Activated T-cell treated with anti-CD3 and anti-CD28 coated beads for 48 hours (primary cell): Measurements from ENCODE around the gene MASP2.
"Not testable (repeated sequence)": the region's sequence is repeated elsewhere in the genome, so short reads cannot be mapped to it uniquely, and the experiment has no call there.

Experiments used
- DNase-seq: peaks from one replicate; pipeline ENCODE4 v3.0.0-alpha.2; 2020; ENCODE audit warnings: low read depth

Gene MASP2

GRCh38 chr1:11058595-11059154 lies 11.6 kb upstream of the MASP2 start:
- no peak for DNase-seq

GRCh38 chr1:11058026-11058425 lies 11.0 kb upstream of the MASP2 start:
- no peak for DNase-seq

- no peak for DNase-seq
These were observed 10.4 kb upstream of the MASP2 start for GRCh38 chr1:11057477-11057876.

- no peak for DNase-seq
These were observed 9.5 kb upstream of the MASP2 start for GRCh38 chr1:11056504-11056903.

- no peak for DNase-seq
These were observed 8.6 kb upstream of the MASP2 start for GRCh38 chr1:11055676-11056075.

GRCh38 chr1:11054666-11055065 lies 7.6 kb upstream of the MASP2 start:
- no peak for DNase-seq

- no peak for DNase-seq
These were observed 7.1 kb upstream of the MASP2 start for GRCh38 chr1:11054181-11054580.

- no peak for DNase-seq
These were observed 6.7 kb upstream of the MASP2 start for GRCh38 chr1:11053758-11054137.

GRCh38 chr1:11052839-11053757 lies 6.1 kb upstream of the MASP2 start:
- DNase-seq, result no peak

- no peak for DNase-seq
These were observed 4.9 kb upstream of the MASP2 start for GRCh38 chr1:11051781-11052511.

- DNase-seq, result not testable (repeated sequence)
These were observed 4.1 kb upstream of the MASP2 start for GRCh38 chr1:11051121-11051520.

- DNase-seq, result no peak
These were observed 821 bp downstream of the MASP2 start for GRCh38 chr1:11046270-11046566.

- no peak for DNase-seq
These were observed 1.4 kb downstream of the MASP2 start for GRCh38 chr1:11045428-11046269.

- DNase-seq, result no peak
These were observed 2.1 kb downstream of the MASP2 start for GRCh38 chr1:11044849-11045427.

GRCh38 chr1:11044086-11044848 lies 2.8 kb downstream of the MASP2 start:
- no peak for DNase-seq

GRCh38 chr1:11042995-11043874 lies 3.8 kb downstream of the MASP2 start:
- no peak for DNase-seq

GRCh38 chr1:11042065-11042464 lies 5.0 kb downstream of the MASP2 start:
- DNase-seq, result no peak

- DNase-seq, result no peak
These were observed 6.0 kb downstream of the MASP2 start for GRCh38 chr1:11041048-11041447.

- DNase-seq, result not testable (repeated sequence)
These were observed 7.0 kb downstream of the MASP2 start for GRCh38 chr1:11040105-11040429.
